GM21723 (cell line): ENCODE data around the gene ANKMY1.
A peak's percentile ranks its signal among the peaks of the same experiment; 100 is the strongest.
"Not testable (repeated sequence)": the region's sequence is repeated elsewhere in the genome, so short reads cannot be mapped to it uniquely, and the experiment has no call there.

Source experiments
- ATAC-seq: cut with Tn5 transposase; IDR thresholded peaks from one replicate; pipeline ENCODE4 v1.9.1; 2021; ENCODE audit warnings: mild to moderate bottlenecking, moderate library complexity; ENCODE audit not compliant: unreplicated experiment

The ANKMY1 gene

DNA sequence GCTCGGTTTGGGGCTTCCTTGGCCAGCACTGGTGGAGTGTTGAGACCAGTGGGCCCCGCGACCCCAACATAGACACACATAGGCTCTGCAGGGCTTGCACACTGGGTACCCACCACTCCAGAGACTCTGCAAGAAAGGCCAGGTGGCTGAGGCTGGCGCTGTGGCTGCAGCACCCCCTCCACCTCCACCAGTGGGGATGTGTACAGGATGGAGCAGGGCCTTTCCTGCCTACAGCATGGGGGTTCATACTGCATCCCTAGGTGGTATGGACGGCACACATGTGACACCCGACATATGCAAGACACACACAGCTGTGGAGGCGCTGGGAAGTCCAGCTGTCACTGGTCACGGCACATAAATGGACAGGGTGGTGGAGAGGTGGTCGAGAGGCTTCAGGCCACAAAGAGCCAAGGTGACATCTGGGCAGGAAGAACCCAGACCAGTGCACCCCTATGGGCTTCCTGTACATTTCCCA is 11.8 kb upstream of the ANKMY1 start:
- no peak for ATAC-seq

DNA sequence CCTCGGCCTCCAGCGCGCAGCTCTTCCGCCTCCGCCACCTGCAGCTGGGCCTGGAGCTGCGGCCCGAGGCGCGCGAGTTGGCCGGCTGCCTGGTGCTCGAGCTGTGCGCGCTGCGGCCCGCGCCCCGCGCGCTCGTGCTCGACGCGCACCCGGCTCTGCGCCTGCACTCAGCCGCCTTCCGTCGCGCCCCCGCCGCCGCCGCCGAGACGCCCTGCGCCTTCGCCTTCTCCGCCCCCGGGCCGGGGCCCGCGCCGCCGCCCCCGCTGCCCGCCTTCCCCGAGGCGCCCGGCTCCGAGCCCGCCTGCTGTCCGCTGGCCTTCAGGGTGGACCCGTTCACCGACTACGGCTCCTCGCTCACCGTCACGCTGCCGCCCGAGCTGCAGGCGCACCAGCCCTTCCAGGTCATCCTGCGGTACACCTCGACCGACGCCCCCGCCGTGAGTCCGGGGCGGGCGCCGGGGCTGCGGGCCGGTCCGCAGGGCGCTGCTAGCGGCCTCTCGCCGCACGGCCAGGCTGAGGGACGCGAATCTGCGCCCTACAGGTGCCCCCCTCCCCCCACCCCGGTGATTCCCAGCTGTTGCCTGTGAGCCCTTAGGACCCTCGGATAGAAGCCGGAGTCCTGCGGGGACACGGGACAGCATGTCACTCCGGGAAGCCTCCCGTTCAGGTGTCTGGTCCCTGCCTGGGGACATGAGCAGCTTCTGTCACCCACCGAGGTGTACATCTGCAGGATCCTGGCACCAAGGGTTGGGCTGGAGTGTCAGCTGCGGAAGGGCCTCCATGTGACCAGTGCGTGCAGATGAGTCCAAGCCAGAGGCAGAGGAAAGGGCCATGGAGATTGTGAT is 11.1 kb upstream of the ANKMY1 start:
- peak; percentile 10 for ATAC-seq

DNA sequence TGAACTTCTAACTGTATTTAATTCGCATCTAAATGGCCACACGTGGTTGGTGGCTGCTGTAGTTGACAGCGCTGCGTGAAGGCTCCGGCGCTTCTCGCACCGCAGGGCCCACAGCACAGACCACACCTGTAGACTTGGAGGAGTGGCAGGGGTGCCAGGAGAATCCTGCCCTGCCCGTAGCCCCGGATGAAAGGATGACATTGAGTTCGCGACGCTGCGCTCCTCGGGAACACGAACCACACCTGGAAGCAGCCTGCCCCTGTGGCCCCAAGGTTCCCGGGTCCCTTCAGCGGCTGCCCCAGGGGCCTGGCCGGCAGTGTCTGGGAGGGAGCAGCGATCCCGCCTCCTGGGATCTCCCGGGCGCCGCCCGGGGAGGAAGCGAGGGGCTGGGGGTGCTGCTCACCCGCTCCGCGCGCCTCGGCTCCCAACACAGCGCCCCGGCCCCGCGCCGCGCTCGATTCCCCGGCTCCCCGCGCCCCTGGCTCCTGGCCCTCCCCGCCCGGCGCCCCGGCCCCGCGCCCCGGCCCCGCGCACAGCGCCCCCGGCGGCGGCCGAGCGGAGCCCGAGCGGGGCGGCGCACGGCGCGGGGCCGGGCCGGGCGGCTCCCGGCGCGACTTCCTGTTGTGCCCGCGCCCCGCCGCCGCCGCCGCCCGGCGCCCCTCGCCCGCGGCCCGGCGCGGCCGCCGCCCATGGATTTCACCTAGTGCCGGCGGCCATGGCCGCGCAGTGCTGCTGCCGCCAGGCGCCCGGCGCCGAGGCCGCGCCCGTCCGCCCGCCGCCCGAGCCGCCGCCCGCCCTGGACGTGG is 10.3 kb upstream of the ANKMY1 start, which contains the start of gene RNPEPL1:
Gene RNPEPL1, plus strand, starts transcription at position 613 of the 806 bp plus-strand sequence. Its CDS starts 103 bp downstream, at position 716.
- peak; percentile 33 for ATAC-seq

DNA sequence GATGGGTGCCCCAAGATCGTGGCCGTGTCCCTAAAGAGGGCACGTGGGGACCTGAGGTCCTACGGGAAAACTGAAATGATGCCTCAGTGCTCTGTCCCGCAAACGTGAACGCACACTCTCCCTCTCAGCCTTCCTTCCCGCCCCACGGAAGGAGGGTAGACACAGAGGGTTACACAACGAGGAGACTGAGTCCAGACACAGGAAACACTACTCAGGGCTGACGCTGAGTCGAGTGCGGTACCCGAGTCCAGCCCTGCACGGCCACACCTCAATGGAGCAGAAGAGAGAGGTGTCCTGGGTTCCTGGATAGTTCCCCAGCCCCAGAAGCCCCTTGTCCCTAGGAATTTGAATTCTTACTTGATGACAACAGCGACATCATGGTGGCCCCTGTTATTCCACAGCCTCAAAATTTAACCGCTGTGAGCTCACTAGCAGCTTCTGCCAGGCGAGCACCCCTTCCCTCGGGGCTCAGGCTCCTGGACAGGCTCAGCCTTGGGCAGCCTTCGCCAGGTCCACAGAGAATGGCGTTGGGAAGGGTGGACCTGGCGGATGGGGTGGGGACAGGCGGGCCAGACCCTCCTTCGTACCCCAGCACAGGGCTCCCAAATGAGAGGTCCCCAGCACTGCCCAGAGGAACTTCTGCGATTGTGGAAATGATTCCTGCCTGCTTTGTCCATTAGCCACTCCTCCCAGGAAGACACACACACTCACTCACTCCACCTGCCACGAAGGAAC is 9.5 kb upstream of the ANKMY1 start:
- no peak for ATAC-seq

DNA sequence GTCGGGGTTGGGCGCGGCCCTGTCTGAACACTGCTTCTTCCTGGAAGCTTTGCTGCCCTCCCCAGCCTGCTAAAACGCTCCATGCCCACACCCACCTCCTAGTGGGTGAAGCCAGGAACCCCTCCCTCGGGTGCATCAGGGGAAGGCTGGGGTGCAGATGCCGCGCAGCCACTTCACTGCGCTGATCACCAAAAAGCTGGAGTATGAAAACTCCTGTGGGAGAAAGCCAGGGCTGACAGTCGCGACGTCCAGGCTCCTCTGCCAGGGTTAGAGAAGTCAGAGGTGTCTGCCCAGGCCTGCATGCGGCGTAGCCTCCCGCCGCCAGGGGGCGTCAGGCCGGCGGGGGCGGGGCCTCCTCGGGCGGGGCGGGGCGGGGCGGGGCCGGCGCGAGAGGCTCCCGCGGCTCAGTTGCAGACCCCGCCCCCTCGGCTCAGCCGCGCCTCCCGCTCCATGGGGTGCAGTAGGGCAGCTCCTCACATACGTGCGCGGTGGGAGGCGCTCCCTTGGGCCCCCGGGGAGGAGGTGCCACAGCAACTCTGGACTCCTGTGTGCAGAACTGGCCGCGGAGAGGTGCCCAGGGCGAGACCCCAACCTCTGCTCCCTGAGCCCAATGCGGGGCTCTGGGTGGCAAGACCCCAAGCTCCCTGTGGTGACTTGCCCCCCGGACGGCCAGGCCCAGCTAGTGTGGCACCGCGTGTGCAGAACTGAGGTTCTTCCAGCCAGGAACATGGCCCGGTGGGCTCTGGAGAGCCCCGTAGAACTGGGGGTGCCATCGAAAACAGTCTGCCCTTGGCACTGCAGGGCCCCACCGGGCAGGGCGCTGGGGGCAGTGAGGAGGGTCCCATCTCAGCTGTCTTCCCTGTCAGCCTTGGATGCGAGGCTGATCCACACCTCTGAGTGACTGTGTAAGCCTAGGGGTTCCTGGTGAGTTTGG is 8.7 kb upstream of the ANKMY1 start:
- peak; percentile 55 for ATAC-seq

DNA sequence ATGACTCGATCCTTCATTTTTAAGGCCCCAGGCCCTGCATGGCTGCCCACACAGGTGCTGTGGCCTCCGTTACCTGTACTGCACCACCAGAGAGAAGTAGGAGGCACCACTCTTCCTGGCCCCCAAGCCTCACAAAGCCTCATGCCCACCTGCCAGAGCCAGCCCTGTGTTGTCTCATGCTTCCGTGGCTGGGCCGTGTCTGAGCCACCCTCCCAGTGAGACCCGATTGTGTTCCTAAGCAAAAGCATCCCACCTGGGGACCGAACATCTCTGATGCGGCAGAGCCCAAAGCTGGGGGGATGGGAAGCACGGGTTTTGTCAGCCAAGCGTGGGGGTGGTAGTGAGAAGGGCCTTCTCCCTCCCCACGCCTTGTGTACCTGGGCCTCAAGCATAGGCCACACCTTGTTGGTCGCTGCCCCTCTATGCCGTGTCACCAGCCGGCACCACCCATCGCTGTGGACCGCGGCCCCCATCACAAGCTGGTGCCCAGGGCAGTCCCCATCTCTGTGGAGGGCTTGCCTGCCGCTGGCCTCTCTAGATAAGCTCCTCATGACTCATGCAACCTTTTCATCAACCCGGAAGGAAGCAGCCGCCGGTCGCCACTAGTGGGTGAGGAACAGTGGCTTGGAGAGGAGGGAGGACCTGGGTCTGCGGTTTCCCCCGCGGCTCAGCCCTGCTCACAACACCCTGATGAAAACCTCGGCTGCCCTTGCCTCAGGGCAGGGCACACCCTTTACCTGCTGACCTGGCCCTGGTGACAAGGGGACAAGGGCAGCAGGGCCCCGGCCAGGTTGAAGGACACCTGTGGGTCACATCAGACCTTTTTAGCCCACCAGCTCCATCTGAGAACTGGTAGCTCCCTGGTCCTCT is 7.8 kb upstream of the ANKMY1 start:
- ATAC-seq, result peak; percentile 31

DNA sequence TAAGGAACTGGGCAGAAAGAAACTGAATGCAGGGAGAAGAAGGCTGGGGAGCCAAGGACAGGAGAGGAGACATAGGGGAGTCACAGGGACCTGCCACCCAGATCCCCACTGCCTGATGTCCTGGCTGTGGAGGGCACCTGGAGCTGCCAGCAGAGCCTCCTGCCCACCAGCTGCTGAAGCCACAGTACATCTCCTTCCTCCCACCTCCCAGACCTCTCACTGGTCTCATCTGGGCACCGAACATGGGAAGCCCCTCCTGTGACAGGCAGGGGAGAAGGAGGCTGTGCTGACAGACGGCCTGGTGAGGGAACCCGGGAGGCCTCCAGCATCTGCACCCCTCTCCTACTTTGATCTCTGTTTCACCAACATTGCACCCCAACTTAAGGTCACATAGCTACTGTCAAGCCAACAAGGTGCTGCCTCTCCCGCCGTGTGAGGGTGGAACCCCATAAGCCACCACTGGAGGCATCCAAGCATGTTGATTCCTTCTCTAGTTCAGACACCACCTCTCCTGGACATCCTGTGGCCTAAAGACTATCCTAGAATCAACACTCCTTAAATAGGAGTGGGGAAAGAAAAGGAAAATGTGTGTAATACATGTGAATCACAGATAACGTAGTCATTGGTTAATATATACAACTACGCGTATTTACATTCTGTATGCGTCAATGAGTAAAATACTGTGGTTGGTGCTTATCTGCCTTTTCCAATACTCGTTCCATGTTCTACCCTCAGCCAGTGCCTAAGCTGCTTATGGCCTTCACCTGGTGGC is 7.0 kb upstream of the ANKMY1 start:
- ATAC-seq, result no peak

DNA sequence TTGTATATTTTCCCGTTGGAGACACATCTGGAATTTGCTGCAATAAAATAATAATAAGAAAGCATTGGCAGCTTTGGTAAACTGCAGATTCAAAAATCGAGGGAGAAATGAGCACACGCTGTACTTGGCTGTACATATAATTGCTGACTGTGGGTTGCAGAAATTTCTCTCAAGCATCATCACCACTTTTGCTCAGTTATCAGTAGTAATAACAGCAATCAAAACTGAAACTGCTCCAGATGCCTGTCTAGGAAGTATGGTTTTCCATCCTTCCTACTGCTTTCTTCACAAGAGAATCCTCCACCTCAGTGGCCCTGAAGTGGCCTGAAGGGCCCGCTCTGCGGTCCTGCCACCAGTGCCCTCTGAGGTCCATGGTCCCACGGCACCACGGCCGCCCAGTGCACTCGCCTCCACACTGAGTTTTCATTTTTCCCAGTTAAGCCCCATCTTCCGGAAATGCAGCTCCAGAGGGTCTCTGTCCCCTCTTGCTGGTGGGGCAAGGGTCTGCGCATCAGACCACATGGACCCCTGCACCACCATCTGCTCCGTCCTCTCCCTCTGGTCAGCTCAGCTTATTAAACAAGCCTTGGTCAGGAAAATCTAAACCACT is 6.3 kb upstream of the ANKMY1 start:
- no peak for ATAC-seq

DNA sequence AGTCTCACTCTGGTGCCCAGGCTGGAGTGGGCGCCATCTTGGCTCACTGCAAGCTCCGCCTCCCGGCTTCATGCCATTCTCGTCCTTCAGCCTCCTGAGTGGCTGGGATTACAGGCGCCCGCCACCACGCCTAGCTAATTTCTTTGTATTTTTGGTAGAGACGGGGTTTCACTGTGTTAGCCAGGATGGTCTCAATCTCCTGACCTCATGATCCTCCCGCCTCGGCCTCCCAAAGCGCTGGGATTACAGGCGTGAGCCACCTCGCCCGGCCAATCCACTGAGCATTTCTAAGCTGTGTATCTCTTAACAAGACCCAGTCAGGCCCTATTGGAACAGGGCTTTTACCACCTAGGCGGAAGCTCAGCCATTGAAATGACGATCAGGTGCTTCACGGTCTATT is 5.4 kb upstream of the ANKMY1 start:
- not testable (repeated sequence) for ATAC-seq

DNA sequence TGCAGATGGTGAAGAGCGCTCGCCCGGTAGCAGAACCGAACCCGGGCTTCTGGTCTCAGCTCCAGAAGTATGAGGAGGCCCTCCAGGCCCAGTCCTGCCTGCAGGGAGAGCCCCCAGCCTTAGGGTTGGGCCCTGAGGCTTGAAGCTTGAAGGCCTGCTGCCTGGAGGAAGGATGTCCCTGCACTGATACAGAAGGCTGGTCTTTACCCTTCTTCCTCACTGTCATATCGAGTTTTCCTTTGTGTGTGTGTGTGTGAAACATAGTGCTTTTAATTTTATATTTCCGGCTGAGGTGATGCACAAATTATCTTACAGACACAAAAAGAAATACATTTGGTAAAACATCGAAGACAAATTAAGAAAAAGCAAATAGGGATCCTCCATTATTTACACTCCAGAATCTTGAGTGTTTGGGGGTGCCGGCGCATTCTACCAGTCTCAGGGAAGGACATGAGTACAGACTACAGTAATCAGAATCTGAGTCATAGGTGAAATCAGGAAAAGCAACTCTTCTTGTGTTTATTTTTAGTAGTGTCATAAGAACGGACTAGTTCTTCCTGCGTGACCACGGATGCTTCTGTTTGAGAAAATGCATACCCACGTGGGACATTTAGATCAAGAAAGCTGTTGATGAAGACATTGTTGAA is 3.7 kb upstream of the ANKMY1 start:
- ATAC-seq, result peak; percentile 2

DNA sequence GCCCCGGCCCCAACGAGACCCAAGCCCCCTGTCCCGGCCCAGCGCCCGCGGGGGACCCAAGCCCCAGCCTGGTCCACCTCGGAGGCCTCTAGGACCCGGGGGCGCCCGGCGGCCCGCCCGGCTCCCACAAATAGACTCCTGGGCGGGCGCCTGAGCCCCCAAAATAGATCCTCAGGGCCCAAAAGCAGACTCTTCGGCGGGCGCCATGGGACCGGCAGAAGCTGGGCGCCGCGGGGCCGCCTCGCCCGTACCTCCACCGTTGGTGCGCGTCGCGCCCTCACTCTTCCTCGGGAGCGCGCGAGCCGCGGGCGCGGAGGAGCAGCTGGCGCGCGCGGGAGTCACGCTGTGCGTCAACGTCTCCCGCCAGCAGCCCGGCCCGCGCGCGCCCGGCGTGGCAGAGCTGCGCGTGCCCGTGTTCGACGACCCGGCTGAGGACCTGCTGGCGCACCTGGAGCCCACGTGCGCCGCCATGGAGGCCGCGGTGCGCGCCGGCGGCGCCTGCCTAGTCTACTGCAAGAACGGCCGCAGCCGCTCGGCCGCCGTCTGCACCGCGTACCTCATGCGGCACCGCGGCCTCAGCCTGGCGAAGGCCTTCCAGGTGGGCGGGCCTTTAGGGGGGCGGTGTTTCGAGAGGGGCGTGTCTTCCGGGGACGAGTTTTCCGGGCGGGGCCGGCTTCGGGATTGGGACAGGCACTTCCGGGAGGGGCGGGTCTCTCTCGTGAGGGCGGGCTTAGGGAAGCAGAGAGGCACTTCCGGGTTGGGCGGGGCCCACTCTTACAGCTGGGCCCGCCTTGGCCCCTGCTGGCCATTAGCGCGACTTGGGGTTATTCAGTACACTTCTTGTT is 2.9 kb upstream of the ANKMY1 start:
- ATAC-seq, result peak; percentile 58

DNA sequence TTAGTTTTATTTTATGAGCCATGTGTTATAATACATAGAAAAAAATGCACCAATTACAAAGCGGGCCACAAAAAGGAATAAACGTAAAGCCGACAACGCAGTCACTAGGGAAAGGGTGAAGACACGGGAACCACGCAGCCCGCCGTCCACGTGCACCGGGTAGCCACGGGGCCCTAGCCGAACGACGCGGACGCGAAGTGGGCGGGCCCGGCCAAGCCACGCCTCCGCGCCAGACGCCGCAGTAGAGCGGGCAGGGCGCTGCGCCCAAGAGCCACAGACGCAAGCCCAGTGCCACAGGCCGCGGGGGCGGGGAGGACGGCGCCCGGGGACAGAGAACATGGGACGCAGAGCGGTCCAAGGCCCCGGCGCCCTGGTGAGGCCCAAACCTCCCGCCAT is 2.3 kb upstream of the ANKMY1 start, which contains the start of gene DUSP28:
Gene DUSP28, plus strand, starts transcription at position 274 of the 396 bp plus-strand sequence. CDS start 328 bp downstream, outside the sequence.
- ATAC-seq, result peak; percentile 61

DNA sequence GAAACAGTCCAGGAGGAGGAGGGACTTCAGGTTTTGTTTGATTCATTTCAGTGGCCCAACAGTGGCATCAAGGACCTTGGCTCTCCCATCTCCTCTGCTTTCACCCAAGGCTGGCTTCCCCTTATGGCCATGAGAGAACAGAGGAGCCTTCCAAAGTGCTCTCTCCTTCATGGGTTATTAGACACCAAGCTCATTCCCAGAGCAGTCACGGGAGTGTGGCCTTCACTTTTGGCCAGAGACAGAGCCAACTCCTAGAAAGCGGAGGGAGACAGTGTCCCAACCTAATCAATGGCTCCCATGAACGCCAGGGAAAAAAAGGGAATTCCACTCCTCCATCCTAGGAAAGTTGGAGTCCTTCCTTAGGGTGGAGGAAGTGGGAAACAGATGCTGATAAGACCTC is 1.5 kb upstream of the ANKMY1 start:
- ATAC-seq, result no peak

DNA sequence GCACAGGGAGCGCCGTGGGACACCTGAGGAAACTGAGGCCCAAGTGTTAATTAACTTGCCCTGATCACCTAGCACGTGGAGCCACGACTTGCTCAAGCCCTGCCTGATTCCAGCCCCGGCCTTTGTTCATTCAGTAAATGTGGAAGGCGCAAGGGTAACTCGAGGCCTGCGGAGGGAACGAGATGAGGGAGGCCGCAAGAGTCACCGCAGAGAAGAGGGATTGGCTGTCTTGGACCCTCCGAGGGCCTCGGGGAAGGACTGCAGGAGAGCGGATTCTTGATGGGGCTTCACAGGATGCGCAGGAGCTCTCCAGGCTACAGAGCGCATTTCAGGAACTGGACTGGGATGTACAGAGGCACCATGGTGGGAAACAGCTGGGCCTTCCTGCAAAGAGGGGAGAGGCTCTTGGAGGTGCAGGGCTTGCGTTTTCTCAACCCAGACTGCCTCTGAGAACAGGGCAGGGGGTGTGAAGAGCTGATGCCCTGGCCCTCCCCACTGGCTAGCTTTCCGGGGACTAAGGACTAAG is 511 bp upstream of the ANKMY1 start:
- ATAC-seq, result no peak

DNA sequence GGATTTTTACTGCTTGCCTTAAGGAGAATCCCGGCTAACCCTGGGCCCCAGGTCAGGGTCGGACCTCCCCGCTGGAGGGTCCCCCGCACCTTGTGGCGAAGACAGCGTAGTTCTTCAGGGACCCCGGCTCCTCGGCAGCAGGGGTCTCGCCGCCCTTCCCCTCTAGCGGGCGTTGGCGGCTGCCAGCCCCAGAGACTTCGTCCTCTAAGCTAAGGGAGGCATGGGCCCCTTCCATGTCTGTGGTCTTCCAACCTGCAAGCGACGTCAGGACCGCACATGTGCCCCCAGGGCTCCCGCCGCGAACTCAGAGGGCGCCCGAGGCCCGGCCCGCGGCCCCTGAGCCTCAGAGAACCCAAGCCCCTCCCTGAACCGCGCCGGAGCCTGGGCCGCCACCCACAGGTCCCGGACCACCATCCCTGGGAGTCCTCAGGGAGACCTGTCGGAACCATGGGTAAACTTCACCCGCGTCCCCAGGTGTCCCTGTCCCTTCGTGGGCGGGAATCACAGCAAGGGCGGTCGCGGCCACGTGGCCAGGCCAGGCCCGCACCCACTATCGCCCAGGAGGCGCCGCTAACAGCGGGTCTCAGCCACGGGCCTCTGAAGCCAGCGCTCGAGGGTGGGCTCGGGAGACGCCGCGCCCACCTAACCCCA is 562 bp downstream of the ANKMY1 start:
- no peak for ATAC-seq
